Right kidney (tissue), 9 donors: ENCODE results near the gene ADCK2.
"Not testable (repeated sequence)": the region's sequence is repeated elsewhere in the genome, so short reads cannot be mapped to it uniquely, and the experiment has no call there.

Source experiments
- DNase-seq: peaks from one replicate; pipeline ENCODE4 v3.0.0-alpha.2; 2016
- long read RNA-seq, 8 donors: transcript quantifications; one replicate each; lab custom pipeline, GENCODE V29; 2026

ADCK2 gene, protein sequence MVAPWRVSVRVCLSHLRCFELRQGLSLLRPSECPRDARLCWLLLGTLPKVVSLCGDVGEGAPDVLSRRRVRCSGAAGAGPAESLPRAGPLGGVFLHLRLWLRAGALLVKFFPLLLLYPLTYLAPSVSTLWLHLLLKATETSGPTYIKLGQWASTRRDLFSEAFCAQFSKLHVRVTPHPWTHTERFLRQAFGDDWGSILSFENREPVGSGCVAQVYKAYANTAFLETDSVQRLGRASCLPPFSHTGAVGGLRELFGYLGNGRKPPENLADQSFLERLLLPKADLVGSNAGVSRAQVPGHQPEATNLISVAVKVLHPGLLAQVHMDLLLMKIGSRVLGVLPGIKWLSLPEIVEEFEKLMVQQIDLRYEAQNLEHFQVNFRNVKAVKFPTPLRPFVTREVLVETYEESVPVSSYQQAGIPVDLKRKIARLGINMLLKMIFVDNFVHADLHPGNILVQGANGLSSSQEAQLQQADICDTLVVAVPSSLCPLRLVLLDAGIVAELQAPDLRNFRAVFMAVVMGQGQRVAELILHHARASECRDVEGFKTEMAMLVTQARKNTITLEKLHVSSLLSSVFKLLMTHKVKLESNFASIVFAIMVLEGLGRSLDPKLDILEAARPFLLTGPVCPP
- long read RNA-seq, donor 1, transcript ADCK2-201 (8 exons, 2,377 nt): major isoform, 9 of 9 reads
- long read RNA-seq, donor 1, partial matches to known transcripts: 0 of 9 reads
- long read RNA-seq, donor 1, other reads (novel, unspliced or antisense): 0 of 9 reads
- long read RNA-seq, donor 2, partial matches to known transcripts: 6 of 10 reads
- long read RNA-seq, donor 2, other reads (novel, unspliced or antisense): 0 of 10 reads
- long read RNA-seq, donor 3, transcript ADCK2-201 (8 exons, 2,377 nt): major isoform, 7 of 7 reads
- long read RNA-seq, donor 3, partial matches to known transcripts: 0 of 7 reads
- long read RNA-seq, donor 3, other reads (novel, unspliced or antisense): 0 of 7 reads
- long read RNA-seq, donor 4, transcript ADCK2-201 (8 exons, 2,377 nt): major isoform, 7 of 7 reads
- long read RNA-seq, donor 4, partial matches to known transcripts: 0 of 7 reads
- long read RNA-seq, donor 4, other reads (novel, unspliced or antisense): 0 of 7 reads
- long read RNA-seq, donor 5, transcript ADCK2-201 (8 exons, 2,377 nt): major isoform, 7 of 7 reads
- long read RNA-seq, donor 5, partial matches to known transcripts: 0 of 7 reads
- long read RNA-seq, donor 5, other reads (novel, unspliced or antisense): 0 of 7 reads
- long read RNA-seq, donor 6, transcript ADCK2-201 (8 exons, 2,377 nt): major isoform, 13 of 13 reads
- long read RNA-seq, donor 6, partial matches to known transcripts: 0 of 13 reads
- long read RNA-seq, donor 6, other reads (novel, unspliced or antisense): 0 of 13 reads
- long read RNA-seq, donor 7, transcript ADCK2-201 (8 exons, 2,377 nt): major isoform, 12 of 12 reads
- long read RNA-seq, donor 7, partial matches to known transcripts: 0 of 12 reads
- long read RNA-seq, donor 7, other reads (novel, unspliced or antisense): 0 of 12 reads
- long read RNA-seq, donor 8, transcript ADCK2-201 (8 exons, 2,377 nt): major isoform, 7 of 7 reads
- long read RNA-seq, donor 8, partial matches to known transcripts: 0 of 7 reads
- long read RNA-seq, donor 8, other reads (novel, unspliced or antisense): 0 of 7 reads

DNA sequence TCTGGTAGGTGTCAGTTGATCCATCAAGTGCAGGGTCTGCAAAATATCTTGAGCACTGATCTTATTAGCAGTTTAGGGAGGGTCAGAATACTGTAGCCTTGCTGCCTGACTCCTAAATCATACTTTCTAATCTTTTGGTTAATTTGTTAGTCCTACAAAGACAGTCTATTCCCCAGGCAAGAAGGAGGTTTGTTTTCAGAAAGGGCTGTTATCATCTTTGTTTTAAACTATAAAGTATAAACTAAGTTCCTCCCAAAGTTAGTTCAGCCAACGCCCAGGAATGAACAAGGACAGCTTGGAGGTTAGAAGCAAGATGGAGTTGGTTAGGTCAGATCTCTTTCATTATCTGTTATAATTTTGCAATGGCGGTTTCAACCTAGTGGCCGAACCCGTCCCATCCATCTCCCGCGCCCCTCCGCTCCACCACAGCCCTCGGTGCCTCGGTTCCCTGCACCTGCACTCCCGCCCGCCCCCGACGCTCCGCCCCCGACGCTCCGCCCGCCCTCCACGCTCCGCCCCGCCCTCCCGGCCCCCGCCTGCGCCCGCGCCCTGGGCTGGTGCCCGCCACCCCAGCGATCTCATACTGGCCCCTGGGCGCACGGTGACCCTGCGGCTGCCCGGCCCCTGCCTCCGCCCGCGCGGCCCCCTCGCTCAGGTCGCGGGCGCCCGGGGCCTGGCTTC is at the start of gene ADCK2:
TSS of gene ADCK2 (plus strand) at position 564 of the 681 bp plus-strand sequence. CDS start 386 bp downstream, outside the sequence.
- peak; percentile 42 for DNase-seq

DNA sequence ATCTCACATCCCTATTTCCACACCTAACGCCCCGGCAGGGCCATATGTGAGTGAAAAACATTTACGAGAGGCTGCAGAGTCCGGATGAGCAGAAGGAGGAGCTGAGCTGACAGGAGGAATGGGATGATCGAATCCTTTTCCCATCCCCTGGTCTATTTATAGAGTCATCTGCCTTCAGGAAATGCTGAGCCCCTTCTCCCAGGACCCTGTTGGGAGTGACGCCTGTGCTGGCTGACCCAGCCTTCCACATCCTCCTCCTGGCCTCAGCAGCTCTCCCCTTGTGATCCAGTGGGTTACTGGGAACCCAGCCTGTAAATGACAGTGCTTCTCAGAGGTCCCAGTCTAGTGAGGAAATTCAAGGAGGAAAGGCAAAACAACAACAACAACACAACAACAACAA is 48.8 kb upstream of the ADCK2 start:
- no peak for DNase-seq

DNA sequence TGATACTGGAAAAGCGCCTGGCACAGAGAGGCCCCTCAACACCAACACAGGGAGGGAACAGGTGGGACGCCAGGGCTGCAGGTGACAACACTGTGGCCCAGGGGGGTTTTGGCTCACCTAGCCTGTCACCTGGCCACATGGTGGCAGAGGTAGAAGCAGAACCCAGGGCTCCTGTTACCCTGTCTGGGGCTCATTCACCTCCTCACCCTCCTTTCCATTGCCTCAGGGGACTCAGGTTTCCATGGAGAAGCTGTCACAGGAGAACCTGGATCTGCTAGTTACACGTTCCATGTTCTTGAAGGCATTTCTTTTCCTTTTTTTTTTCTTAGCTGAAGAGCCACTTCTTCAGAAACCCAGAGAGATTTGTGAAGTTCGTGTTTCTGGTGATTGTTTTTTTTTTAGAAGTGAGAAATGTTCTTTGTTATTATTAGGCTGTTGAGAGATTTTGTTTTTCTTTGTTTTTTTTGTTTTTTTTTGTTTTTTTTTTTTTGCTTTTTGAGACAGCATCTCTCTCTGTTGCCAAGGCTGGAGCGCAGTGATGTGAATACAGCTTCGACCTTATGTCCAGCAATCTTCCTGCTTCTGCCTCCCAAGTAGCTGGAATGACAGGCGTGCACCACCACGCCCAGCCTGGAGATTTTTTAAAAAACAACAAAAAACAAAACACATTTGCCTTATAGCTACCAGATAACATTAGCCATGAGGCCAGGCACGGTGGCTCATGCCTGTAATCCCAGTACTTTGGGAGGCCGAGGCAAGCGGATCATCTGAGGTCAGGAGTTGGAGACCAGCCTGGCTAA is 48.2 kb upstream of the ADCK2 start:
- DNase-seq: no peak

DNA sequence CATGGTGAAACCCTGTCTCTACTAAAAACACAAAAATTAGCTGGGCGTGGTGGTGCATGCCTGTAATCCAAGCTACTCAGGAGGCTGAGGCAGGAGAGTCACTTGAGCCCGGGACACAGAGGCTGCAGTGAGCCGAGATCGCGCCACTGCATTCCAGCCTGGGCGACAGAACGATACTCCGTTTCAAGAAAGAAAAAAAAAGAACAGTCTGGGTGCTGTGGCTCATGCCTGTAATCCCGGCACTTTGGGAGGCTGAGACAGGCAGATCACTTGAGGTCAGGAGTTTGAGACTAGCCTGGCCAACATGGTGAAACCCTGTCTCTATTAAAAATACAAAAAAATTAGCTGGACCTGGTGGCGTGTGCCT is 47.6 kb upstream of the ADCK2 start:
- not testable (repeated sequence) for DNase-seq

DNA sequence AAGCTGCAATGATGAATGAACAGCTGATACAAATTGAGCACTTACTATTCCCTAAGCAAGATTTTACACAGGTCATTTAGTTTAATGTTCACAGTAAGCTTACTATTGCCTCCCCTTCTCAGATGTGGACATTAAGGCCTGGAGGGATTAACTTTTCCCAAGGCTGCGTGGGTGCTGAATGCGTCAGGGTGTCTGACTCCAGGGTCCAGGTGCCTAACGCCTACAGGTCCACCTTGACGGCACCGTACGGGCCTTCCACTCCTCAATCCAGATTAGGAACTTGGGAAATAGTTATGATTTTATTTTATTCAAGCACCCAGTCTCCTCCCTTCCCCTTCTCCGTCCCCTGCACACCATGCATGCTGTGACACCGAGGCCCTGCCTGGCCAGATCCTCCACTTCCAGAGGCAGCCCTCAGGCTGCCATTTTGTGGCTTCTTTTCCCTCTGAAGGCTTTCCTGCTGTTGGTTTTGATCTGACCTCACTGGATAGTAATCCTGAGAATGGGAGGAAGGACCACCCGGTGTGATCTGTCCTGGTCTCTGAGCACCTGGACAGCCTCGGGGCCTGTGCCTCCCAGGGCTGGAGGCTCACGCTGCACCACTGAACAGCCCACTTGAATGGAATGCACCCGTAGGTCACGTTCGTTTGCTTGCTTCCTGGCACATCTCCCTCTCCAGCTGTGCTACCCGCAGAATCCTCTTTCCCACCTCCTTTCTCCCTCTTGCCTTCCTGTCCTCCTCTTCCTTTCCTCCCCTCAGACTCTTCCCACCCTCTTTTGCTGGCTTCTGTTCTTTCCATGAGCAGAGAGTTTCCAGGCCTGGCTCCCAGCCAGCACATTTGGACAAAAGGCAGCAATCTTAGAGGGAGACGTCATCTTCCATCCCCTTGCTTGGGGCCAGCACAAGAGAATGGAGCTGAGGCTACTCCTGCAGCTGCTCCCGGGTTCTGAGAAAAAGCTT is 46.6 kb upstream of the ADCK2 start:
- peak; percentile 62 for DNase-seq

DNA sequence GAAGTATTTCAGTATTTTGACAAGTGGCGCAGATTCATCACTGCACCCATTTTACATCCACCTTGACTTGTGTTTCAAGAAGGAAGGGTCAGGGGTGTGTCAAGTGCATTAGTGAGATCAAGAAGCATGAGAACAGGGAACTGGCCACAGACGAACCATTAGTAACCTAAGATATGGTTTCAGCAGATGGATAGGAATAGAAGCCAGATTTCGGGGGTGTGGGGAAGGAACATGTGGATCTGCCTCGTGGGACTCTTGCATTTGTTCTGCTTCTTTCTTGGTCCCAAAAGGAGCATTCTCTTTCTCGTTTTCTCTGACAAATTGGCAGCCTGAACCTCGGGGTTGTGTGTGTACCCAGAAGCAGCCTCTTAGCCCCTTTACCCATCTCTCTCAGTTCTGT is 41.7 kb upstream of the ADCK2 start:
- DNase-seq: no peak

DNA sequence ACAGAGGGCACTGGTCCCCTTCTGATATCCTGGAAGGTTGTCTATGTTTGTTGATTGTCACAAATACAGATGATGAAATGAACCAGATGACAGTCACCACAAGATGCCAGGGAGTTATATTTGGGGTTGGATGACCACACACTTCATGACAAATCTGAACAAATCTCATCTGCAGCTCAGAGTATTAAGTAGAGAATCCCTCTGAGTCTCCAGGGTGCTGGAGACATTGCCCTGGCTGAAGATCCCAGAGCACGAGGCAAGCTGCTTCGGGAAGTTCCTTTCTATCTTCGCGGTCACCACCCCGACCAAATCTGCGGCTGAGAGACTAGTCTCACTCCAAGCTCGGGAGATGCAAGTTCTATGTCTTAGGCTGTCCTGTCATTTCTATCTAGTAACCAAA is 41.1 kb upstream of the ADCK2 start:
- no peak for DNase-seq

DNA sequence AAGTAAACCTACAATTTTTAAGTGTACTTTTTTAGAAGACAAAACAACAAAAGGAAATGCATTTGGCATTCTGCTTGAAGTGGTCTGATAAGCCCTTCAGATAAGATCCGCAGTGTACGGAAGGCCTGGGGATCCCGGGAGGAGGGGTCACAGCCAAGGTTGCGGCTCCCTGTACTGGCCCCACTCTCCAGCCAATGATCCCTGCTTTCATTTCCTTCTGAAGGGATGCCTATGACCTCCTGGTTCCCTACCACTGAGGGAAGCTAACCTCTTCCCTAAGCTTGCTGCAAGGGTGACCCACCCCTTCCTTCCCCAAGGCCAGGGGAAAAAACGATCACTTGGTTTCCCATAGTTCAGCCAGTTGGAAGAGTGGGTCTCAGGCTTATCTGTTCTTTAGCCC is 37.4 kb upstream of the ADCK2 start:
- DNase-seq: no peak

DNA sequence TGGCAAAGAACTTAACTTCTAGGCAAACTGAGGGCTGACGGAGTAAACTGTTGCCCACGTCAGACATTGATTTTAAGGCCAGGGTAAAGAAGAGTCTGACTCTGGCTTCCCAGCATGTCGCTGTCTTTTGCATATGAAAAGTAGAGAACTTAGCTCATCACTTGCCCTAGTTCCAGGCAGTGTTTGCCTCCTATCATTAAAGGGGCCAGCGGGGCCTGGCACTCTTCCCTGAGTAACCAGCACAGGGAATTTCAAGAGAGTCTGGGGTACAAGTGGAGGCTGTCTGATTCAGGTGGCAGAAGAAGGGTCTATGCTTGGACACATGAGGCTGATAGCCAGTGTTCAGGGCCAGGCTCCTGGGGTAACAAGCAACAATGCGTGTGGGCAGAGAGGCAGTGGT is 36.9 kb upstream of the ADCK2 start:
- DNase-seq: no peak

DNA sequence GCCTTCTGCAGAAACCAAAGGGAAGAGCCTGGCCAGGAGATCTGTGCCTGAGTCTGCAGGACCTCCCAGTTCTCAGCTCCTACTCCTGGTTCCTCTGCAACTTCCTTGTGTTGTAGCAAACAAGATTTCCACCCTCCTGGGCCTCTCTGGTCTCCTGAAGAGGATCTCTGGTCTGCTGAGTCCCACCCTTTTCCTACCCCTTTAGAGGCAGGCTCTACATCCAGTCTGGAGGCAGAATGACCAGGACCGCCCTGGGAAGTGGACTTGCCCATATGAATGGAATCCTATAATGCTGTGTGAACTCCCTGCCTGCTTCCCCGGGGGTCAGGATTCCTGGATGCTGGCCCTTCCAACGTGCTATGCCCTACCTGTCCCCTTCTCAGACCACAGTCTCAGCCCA is 35.3 kb upstream of the ADCK2 start:
- DNase-seq: no peak

DNA sequence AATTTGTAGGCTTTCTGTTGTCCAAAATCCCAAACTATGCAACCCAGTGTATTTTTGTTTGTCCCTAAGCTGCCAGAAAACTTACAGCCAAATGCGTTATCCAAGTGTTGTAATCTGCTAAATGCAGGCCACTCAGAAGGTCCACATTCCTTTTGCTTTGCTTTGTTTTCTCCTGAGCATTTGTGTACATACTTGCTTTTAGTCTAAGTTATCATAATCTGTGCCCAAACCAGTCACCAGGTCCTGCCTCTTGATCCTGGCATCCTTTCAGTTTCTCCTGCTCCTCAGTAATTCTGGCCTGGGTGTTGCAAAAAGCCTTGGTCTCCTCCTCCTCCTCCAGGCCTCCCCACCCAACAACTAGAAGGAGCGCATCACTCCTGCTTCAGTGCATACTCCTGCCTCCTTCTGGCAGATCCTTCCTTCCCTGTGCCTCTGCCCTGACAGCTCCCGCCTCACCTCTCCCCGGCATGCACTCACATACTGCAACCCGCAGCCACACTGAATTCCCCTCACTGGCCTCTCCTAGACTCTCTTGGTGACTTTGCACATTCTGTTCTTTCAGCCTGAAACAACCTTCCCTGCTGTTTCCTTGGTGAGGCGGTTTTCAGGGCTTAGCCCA is 34.5 kb upstream of the ADCK2 start:
- DNase-seq: no peak

DNA sequence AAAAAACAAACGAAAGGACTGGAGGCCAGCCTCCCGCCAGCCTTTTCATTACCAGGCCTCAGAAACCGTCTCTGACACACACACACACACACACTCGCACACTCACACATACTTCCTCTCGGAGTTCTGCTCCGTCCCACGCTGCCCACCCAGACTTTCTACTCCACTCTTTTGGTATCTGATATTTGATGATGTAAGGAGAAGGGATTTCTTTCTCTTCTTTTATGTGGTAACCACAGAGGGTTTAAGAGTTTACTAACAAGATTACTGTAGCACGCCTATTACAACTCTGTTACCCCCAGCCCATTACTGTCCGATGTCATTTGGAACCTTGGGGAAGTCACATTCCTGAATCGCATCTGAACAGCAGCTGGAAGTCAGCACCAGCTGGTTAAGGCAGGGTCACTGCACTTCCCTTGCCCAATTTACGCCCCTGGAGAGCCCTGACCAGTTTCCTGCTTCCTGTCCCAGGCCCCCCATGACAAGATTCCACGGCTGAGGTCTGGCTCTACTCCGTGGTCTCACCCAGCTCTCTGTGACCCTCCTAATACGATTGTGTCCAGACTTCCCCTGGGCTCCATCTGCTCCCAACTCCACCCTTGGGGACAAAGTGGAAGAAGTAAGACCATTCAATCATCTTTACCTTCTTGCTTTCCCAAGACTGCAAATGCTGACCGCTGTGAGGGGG is 33.2 kb upstream of the ADCK2 start:
- DNase-seq: no peak

DNA sequence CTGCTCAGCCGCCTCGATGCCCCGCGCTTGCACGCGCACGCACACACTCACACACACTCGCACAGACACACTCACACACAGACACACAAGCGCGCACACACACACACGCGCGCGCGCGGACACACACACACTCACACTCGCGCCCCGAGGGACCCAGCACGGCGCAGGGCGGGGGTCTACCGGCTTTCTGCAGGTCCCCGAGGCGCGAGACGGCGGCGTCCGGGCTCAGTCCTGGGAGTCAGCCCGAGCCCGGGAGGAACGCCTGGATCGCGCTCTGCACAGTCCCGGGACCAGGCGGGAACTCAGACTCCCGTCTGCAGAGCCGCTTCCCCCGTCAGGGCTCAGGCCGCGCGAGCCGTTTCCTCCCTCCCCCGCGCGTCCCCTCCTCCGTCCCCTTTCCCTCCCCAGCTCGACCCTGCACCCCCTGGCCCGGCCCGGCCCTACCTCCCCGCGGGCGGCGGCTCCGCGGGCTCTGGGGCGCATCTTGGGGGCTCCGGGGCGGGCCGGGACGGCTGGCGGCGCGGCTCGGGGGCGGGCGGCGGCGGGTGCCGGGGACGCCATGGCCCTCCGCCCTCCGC is 32.6 kb upstream of the ADCK2 start:
- DNase-seq: peak; percentile 89

DNA sequence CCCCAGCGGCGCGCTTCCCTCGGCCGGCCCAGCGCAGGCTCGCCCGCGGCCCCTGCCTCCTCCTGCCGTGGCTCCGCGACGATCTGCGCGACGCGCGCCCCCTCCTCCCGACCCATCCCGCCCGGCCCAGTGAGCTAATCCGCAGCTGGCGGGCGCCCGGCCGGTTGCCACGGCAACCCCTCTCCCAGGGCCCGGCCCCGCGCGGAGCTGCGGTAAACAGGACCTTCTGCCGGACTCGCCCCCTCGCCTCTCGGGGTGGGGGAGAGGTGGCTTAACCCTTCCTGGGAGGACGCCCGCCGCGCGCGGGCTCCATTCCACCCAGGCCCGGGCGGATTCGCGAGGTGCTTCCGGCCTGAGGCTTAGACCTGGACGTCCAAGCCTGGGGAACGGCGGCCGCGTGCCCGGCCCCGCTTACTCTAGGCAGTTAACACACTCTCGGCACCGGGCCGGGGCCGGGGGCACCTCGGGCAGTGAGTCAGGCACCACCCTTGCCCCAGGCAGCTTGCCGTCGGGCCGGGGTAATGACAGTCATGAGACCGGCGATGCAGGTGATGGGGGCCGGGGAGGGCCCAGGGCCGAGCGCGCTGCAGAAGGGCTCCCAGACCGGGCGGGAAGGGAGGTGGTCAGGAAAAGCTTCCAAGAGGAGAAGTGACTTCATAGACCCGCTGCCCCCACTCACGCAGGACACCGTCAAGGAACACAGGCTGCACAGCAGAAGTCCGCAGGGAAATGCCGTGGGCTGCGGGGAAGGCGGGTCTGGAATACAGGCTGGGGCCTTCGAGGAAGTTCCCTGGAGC is 31.8 kb upstream of the ADCK2 start, which contains the start of gene DENND2A:
TSS of gene DENND2A (minus strand) at position 87 of the 797 bp plus-strand sequence. CDS start 38,416 bp downstream, outside the sequence.
- DNase-seq: peak; percentile 95

DNA sequence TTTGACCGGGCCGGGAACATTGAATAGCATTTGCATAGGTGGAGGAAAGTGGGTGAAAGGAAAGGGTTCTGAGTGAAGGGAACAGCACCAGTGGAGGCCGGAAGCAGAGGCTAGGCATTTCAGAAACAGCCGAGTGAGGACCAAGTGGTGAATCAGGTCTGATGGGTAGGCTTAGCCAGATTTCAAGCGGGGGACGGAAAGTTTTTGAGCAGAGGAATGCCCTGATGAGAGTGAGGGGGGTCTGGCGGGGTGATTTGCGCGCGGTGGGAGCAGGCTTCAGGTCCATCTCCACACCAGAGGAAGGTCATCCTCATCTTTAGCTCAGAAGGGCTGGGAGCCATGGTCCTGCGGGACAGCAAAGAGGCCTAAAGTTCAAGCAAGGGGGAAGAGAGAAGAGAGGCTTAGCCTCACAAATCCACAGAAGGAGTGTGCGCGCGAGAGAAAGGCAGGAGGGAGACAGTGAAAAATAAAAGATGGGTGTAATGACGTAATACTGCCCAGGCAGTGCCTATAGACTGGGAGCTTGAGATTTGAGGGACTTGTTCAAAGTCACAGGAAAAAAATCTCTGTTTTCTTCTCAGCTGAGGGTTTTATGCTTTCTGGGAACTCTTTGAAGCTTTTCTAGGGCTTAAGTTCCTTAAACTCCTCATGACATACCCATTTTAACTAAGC is 31.1 kb upstream of the ADCK2 start:
- DNase-seq: no peak

DNA sequence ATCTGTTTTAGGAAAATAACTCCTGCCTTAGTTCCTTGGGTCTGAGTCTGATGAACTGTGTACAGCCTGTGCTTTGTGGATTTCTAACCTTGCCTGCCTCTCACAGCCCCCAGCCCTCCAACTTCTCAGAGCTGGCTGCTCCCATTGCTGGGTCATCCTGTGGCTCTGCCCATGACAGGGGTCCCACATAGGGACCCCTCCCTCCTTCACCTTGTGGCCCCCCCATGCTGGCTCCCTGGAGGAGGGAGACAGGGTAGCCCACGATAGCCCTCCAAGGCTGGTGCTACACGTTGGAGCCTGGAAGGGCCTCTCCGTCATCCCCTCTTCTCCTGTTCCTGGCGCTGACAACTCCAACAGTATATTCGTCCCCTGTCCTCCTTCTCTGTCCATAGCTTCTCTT is 29.3 kb upstream of the ADCK2 start:
- DNase-seq: no peak
